ENCODE measurements around the gene PLPP3.

Gene PLPP3

DNA sequence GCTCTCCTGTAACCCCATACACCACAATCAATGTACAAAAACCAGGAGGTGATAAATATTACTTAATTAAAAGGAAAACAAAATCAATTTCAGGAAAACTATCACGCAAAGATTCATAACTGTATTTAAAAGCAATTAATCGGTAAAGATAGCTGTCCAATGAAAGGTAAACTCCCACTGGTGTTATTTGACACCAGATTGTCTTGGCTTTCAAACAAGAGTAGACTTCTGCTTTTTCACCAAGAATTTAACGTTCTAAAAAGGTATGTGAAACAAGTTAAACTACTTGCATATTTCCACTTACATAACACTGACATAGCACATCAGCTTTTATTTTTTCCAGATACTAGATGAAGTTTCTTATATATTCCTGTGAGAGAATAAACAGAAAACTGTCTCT is 3.5 kb downstream of the PLPP3 start:
- no peak for DNase-seq

DNA sequence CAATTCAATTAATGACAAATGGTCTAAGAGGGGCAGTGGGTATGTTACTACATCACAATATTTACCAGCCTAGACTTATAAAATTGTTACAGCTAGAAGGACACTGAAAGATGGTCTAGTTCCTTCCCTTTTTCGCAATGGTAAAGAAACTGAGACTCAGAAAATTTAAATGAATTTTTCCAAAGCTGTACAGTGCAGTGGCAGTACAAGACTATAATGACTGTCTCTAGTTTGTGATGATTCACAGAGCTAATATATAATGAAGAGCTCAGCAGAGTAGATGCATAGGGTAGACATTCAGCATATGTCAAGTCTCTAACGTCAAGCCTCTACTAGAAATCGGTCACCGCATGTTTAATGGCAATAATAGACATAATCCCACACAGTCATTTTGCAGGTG is 4.6 kb downstream of the PLPP3 start:
- no peak for DNase-seq

DNA sequence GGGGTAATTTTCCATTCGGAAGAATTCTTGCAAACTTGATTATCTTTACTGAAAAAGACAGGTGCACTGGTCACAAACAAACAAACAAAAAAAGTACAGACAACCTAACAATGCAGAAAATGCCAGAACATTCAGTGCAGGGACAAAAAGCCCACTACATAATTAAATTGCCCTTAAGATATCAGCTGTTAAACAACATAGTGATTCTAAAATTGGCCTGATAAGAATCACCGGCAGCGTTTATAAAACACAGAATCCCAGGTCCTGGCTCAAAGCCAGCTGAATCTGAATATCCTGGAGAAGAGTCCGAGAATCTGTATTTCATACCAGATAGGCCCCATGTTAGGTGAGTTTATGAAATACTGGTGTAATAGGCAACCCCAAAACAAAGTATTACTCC is 6.1 kb downstream of the PLPP3 start:
- DNase-seq = no peak

DNA sequence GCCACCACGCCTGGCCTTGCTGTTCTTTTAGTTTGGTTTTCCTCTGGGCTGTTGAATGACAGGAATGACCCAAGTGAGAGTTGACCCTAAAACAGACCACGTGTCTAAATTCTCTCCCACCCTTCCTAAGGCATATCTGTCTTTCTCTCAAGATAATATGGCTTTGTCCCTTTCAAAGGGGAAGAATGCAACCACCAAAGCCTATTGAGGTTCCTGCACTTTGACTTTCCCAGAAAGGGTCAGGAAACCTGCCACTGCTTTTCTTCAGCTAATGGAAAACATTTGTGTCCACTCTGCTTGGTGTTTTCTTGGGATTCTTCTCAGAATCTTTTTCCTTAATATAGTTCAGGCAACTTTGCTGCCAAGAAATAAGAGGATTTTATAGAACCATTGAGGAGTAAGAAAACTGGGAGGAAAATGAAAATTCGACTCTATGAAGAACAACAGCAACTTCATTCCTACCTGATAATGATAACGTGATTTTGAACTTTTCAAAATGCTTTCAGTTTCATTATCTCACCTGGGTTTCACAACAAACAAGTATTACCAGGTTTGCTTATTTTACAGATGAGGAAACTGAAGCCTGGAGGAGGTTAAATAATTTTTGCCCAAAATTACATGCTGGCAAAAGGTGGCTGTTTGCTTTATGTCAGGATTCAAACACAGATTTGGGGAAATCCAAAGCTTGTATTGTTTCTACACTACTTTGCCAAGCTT is 6.9 kb downstream of the PLPP3 start:
- DNase-seq = no peak

DNA sequence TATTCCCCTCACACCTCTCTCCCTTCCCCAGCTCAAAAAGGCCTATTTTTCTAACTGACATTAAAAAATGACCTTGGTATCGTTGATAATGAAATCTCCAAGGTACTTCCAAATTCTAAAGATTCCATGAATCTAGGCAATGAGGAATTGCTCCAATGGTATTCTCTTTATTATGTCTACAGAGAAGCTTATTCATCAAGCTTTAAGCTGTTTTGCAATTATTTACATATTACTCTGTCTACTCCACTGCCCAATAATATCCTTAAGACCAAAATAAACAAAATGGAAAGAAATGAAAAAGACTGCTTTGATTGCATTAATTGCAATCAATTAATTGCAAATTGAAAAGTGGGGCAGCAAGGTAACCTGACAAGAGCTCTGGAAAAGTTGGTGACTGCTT is 7.9 kb downstream of the PLPP3 start:
- DNase-seq = no peak

DNA sequence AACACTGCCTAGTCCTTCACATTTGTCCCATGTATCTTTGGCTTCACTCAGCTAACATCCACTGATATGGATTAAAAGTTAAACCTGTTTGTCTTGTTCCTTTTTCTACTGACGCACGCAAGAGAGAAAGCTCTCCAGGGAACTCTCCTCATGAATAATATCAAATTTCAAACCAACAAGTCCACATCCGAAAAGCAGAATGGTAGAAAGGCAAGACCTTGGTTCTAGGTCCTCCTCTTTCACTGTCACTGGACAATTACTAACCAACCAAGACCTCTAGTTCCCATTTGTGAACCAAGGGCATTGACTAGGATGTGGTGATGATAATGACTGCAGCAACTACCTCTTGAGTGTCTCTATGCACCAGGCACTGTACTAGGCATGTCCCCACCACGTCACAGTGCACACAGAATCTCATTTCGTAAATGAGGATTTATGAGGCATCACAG is 8.4 kb downstream of the PLPP3 start:
- DNase-seq = no peak

GRCh38 chr1:56569661-56570060 is 9.7 kb downstream of the PLPP3 start:
- DNase-seq = no peak

- no peak for DNase-seq
Observed at GRCh38 chr1:56566994-56567393, 12.4 kb downstream of the PLPP3 start.

DNA sequence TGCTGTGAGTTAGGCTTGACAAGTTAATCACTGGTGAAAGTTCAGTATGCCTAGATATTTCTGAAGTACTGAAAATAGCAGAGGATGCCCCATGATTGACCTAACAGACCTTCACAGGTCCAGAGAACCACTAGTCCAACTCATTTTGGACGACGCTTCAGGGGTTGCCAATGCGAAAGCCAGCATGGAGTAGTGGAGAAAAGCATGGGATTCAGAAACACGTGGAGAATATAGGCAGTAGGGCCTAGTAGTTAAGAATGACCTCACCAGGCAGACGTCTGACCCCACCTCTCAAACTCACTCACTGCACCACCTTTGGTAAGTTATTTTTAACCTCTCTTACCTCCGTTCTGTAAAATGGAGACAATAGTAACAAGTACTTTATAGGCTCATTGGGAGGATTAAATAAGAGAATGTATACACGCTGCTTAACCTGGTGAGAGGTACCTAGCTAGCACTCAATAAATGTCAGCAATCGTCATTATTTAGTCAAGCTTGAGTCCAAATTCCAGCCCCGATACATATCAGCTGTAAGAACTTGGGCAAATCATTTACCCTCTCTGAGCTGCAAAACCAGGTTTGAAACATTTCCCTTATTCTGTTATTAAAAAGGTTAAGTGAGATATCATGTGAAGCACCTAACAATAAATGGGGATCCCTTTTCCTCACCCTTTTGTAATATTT is 13.2 kb downstream of the PLPP3 start:
- DNase-seq = no peak

GRCh38 chr1:56564615-56565014 is 14.7 kb downstream of the PLPP3 start:
- no peak for DNase-seq

DNA sequence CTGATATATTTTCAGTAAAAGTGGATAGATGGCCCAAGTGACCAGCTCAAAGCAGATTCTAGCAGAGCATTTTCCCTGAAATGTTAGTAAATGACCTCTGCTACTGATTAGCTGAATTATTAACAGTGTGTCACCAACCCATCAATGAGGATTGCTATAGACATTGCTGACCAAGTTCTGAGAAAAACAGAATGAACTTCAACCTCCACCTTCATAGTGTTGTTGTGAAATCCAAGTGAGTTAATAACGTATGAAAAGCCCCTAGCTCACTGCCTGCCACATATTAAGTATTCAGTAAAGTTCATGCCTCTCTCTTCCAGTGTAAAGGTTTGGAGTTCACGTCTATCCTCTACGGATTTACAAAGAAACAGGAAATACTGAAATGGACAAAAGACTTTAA is 15.8 kb downstream of the PLPP3 start:
- DNase-seq = no peak

- no peak for DNase-seq
Observed at GRCh38 chr1:56562891-56563452, 16.4 kb downstream of the PLPP3 start.

DNA sequence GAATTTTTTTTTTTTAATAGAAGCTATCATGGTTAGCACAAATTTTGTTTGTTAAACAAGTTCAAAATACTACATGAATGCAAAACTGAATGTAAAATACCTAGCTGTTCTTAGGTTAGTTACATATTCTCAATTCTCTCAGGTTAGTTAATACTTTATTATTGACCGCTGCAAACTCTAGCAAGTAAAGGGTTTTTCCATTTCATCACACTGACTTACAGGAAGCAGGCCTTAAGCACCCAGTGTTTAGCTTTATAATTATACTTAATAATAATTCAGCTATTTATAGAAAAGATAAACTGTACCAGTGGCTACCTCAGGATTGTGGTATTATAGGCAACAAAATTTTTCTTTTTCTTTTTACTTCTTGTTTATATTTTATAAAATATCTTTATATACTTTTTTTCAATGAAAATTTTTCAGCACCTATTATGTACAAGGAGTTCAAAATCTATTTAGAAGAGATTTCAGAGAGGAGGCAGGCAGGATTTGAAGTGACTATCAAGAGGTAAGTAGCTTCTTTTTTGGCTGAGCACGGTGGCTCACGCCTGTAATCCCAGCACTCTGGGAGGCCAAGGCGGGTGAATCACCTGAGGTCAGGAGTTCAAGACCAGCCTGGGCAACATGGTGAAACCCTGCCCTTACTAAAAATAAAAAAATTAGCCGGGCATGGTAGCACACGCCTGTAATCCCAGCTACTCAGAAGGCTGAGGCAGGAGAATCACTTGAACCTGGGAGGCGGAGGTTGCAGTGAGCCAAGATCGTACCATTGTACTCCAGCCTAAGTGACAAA is 17.9 kb downstream of the PLPP3 start:
- DNase-seq = no peak

DNA sequence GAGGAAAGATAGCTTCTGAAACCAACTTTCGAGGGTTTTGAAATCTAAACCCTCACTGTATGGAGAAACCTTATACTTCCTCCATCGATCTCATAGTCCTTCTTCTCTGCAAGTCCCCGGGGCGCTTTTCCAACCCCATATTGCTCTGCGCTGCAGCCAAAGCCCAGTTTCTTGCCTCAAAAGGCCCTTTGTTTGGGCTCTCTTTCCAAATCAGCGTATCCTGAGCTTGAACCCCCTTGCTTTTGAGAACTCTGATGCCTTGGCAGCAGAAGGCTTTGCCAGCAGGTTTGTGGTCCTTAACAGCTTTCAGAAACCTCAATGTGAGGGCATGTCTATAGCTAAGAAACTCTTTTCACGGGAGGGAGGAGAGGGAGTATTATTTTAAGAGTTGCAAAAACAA is 21.6 kb downstream of the PLPP3 start:
- DNase-seq = no peak

GRCh38 chr1:56555448-56555847 is 23.9 kb downstream of the PLPP3 start:
- no peak for DNase-seq

GRCh38 chr1:56553046-56553445 is 26.3 kb downstream of the PLPP3 start:
- no peak for DNase-seq

DNA sequence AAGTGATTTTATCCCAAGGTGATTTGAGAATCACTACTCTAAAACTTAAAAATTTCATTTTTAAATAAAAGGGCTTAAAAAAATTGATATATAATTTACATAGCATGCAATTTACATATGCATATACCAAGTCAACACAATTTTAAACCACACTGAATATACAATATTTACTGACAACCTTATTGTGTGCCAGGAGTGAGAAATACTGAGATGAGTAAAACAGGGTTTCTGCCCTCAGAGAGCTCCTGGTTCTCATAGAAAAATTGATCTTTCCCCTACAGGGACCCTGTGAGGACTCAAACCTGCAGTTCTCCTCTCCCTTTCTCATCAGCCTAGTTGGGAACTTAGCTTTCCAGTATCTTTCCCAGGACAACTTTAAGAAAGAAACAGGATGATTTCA is 27.0 kb downstream of the PLPP3 start:
- DNase-seq = no peak

- no peak for DNase-seq
Observed at GRCh38 chr1:56551691-56552090, 27.7 kb downstream of the PLPP3 start.

GRCh38 chr1:56550859-56551188 is 28.5 kb downstream of the PLPP3 start:
- DNase-seq = no peak

DNA sequence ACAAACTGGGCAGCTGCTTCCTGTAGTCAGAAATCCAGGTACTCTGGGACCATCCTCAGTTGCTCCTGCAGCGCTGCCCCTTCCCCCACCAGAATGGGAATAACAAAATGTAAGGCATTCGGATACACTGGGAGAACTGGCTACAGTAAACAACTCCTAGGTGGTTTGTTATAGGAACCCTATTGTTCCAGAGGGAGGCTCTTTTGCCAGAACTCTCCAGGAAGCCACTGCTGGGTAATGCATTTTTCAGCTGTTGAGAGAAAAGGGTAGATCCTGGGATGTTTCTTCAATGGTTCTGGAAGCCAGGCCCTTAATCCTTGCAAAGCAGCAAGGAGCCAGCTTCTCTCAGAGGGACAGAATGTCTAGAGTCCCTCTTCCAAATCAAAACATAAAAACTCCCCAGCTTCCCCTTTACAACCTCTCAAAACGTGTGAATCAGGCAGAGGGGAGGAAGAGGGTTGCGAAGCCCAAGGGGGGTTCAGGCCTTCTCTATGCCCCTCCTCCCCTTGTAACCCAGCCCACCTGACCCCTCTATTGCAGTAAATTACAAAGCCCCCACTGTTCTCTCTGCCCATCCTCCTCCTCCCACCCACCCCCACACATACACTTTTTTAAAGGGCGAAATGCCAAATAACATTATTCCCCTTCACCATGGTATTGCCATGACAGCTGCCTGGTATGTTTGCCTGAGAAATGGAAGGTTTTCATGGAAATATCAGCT is 29.1 kb downstream of the PLPP3 start:
- DNase-seq = no peak

DNA sequence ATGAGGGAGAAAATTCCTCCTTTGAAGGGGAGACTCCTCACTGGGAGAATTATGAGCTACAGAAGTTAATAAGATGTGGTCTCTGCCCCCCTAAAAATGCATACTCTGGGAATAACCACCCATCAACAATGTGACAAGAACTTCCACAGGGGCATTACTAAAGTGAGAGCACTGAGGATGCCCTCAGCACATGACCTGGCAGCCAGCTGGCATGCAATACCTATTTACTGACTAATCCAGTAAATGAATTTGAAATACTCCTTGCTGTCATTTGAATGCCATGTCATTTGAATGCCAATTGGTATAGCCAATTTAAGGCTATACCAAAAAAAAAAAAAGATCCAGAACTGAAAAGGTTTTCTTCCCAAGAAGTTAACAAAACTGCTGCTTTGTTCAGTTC is 30.8 kb downstream of the PLPP3 start:
- DNase-seq = no peak

GRCh38 chr1:56547977-56548376 is 31.4 kb downstream of the PLPP3 start:
- no peak for DNase-seq

DNA sequence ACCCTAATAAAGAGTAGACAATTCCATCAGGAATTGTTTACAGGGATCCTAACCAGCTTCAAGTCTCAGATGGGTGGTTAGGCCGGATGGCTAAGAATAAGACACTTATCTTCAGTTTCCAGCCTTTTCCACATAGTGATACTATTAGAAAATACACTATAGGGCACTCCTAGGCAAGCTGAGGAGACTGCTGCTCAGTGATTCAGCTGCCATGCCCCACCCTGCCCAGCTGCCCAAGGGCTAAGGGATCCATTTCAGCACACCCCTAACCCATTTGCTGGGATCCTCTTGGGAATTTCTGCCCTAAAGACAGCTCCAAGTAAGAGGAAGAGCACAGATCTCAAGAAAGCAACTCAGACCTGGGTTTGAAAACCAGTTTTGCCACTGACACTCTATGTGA is 31.9 kb downstream of the PLPP3 start:
- no peak for DNase-seq
